Activated CD4-positive, alpha-beta T cell treated with anti-CD3 and anti-CD28 coated beads for 48 hours (primary cell): ENCODE measurements around the gene ZNF436.
"Not testable (repeated sequence)": the region's sequence is repeated elsewhere in the genome, so short reads cannot be mapped to it uniquely, and the experiment has no call there.

Experiments used
- DNase-seq: peaks from one replicate; pipeline ENCODE4 v3.0.0-alpha.2; 2020

The ZNF436 gene

GRCh38 chr1:23389837-23390321 lies 20.2 kb upstream of the ZNF436 start:
- no peak for DNase-seq

DNA sequence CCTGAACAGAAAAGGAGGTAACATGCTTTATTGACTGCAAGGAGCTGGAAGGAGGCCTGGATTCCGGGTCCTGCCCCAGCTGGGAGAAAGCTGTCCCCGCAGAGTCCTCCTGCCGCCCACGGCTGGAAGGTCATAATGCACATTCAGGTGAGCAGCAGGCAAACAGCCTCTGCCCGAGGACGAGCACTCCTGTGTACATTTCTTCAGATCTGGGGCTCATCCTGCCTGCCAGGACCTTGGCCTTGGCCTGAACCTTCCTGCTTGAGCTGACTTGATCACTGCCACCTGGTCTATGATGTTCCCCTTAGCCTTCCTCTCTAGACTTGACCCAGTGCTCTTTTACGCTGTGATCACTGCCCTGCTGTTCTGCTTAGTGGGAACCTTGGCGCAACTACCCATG lies 17.9 kb upstream of the ZNF436 start:
- DNase-seq = no peak

DNA sequence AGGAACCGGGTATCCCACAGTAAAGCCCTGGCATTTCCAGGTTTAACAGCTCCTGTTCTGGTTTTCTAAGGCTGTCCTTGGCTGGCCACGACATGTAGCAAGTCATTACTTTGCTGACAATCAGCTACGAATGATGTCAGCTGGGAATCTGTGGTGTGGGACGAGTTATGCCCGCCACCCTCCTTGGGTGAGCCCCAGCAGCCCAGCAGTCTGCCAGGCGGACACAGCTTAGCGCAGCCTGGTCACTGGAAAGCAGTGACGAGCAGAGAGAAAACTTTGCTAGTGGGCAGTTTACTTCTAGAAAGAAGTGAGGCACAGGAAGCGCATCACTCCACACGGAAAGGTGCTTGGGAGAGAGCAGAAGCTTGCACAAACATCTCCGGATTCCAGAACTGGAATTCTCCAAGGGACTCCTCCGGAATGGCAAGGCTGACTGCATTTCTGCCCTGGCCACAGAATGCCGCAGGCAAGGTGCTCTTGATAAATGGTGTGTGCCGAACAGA lies 15.5 kb upstream of the ZNF436 start:
- DNase-seq = no peak

DNA sequence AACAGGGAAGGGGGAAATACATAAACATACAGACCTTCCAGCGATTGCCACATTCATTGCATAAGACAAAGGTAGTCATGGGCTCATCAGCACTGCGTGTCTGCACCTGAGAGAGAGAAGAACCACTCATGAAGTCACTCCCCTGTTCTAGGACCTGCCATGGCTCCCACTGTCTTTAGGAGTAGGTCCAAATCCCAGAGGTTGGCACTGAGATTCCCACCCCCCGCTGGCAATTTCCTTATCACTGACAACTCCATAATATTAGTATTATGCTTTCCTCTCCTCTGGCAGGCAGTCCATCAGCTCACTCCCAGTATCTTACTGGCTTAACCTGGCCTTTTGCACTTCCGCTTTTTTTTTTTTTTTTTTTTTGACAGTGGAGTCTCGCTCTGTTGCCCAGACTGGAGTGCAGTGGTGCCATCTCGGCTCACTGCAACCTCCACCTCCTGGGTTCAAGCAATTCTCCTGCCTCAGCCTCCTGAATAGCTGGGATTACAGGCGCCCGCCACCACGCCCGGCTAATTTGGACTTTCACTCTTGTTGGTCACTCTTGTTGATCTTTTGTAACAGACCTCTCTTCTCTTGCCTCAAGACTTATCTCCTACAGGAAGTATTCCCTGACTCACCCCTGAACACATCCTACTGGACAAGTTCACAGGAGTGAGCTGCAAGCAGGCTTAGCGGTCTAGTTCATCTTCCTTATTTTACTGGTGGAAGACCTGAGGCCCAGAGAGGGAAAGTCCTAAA lies 14.8 kb upstream of the ZNF436 start:
- DNase-seq = no peak

- no peak for DNase-seq
These were observed 14.1 kb upstream of the ZNF436 start for GRCh38 chr1:23383577-23384311.

DNA sequence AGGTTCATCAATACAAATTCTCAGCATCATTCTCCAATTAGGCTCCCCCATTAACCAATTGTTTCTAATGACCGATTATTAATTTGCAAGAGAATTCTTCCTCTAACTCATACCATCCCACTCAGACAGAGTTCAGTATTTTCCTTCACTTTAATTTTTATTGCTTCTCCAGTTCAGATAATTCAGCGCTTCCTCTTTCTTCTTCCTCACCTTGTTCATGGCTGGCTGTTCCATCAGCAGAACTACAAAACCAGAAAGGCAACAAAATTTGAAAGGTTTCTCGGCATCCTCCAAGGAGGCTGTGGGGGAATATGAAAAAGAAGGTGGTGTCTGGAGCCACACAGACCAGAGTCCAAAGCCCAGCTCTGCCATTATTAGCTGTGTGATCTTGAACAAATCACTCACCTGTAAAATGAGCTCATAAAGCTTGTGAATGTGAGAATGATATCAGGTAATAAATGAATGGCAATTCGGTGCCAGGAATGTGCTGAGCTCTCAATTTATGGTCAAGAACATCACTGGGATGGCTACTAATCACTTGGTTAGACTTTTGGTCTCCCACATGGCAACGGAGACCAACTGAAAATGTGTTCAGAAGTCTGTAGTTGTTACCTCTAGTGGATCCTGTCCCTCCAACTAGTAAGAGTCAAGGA lies 11.7 kb upstream of the ZNF436 start:
- no peak for DNase-seq

GRCh38 chr1:23380719-23381118 lies 11.1 kb upstream of the ZNF436 start:
- no peak for DNase-seq

- not testable (repeated sequence) for DNase-seq
These were observed 10.6 kb upstream of the ZNF436 start for GRCh38 chr1:23380236-23380635.

DNA sequence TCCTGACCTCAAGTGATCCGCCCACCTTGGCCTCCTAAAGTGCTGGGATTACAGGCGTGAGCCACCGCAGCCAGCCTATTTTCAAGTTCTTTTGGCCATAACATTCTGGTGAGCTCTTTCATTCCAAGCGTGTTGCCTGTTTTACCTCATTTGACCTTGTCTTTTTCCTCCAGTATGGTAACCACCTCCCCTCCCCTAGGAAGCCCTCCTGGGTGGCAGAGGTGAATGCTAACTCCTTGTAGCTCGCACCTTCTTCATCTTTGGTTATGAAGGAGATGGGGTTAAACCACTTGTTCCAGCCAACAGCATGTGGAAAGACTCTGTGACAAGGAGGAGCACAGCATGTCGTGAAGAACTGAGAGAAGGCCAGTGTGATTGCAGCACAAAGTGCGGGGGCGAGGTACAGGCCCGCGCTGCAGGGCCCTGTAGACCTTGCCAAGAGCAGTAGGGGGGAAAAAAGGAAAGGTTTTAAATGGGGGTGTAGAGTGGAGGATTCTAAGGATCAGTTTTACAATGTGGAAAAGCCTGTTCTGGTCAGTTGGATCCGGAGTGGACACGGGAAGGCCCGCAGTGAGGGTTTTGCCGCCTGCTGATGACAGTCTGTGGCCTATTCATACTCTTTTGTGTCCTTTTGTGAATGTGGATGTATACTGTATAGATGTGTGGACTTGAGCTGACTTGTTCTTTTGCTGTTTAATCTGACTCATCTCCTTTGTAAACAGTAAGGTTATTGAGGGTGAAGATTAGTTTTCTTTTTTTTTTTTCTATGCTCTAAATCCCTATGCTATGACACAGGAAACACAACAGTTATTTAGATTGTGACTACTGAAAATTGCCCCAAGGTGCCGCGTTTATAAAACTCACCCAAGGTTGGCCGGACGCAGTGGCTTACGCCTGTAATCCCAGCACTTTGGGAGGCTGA lies 7.5 kb upstream of the ZNF436 start:
- no peak for DNase-seq

DNA sequence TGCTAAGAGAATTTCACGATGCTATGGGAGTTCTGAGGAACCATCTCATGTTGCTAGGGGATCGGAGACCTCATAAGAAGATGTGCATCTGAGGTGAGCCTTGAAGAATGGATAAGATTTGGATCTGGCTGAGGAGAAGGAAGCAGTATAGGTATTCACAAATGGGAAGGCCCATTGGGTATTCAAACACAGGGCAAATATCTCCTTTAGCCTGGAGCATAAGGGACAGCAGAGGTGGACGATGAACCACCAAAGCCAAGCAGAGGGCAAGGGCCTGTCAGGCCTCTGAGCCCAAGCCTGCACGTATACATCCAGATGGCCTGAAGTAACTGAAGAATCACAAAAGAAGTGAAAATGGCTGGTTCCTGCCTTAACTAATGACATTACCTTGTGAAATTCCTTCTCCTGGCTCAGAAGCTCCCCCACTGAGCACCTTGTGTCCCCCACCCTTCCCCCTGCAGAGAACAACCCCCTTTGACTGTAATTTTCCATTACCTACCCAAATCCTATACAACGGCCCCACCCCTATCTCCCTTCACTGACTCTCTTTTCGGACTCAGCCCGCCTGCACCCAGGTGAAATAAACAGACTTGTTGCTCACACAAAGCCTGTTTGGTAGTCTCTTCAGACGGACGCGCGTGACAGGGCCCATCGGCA lies 4.6 kb upstream of the ZNF436 start:
- DNase-seq = not testable (repeated sequence)

- DNase-seq = no peak
These were observed 2.6 kb upstream of the ZNF436 start for GRCh38 chr1:23371987-23372880.

- no peak for DNase-seq
These were observed 1.3 kb upstream of the ZNF436 start for GRCh38 chr1:23370709-23371584.

GRCh38 chr1:23370330-23370708 lies 683 bp upstream of the ZNF436 start:
- DNase-seq = no peak

GRCh38 chr1:23368562-23369334 lies 888 bp downstream of the ZNF436 start:
- peak; percentile 92 for DNase-seq

DNA sequence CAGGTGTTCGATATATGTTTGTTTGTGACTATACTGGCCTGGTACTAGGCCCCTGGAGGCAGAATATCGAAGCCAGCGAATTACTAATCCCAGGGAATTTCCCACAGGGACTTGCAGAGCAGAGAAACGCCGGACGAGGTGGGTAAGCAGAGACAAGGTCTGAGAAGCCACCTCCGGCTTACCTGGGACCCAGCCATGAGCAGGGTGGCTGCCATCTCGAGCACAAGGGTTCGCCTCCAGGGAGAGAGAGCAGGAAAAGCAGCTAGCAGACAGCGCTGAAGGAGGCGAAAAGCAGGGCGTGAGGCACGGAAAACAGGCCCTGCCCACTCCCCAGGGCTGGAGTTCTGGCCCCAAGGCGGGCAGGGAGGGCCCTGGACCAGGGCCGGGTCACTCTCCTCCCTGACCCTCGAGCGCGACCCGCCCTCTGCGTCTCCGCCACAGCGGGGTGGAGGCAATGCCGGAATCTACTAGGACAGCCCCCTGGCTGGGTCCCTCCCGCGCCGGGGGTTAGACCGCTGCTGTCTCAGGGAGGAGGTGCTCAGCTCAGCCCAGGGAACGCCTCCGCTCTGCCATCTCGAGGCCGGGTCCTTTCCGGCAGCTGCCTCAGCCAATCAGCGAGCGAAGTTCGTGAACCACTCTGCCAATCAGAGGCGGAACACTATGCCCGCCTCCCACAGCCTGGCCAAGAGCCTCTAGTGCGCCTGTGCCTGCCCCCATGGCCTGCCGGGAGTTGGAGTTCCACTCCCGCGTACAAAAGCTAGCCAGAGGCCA lies 1.7 kb downstream of the ZNF436 start:
- peak; percentile 98 for DNase-seq

DNA sequence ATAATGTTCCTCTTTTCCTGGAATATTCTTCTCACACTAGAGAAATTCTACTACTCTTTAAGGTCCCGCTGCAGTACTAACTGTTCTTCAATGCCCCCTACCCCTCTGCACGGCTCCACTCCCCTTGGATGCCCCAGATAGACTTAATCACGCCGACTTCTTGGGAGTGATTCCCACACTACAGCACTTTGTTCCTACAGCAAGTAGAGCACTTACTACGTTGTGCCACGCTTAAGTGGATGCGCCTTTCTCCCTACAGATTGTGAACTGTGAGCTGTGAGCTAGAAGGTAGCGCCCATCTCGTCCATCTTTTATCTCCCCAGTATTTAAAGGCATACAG lies 2.2 kb downstream of the ZNF436 start:
- DNase-seq = no peak

- DNase-seq = no peak
These were observed 3.0 kb downstream of the ZNF436 start for GRCh38 chr1:23366598-23366997.

DNA sequence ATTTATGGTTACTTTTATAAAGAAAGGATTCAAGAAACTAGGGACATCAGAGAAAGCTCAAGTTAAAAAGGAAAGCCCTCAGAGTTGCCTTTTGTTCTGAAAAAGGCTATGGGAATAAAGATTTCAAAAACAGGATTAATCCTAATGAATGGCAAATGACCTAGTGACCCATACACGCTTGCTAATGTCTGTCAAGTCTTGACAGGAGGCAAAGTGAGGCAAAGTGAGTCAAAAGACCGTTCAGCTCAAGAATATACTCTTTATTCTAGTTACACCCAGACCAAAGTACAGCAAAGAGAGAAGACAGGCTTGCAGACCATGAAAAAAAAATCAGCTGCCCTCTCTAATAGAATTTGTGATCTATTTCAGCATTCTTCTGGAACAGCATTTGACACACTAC lies 3.5 kb downstream of the ZNF436 start:
- DNase-seq = no peak
